B cell (primary cell): ENCODE measurements around the gene IGF2BP3. TPM values are rescaled to one million over a fixed set of nuclear protein-coding genes. Genes with fewer than 3 reads are reported as not detected.

Experiments
- ATAC-seq: fragments of 200-7000 bp; cut with Tn5 transposase; one replicate; pipeline ENCODE4 v1.10.0; 2021; ENCODE audit warnings: low read depth, mild to moderate bottlenecking, moderate number of reproducible peaks, moderate library complexity
- CTCF ChIA-PET: fragments of 350-600 bp; sonication (Branson Sonifier 250); formaldehyde crosslinking; loops from one replicate; lab custom pipeline; 2021; ENCODE audit warnings: antibody characterized with exemption, inconsistent platforms; lab: Charles Lee
- POLR2A ChIA-PET: fragments of 350-600 bp; sonication (Branson Sonifier 250); formaldehyde crosslinking; loops from one replicate; lab custom pipeline; 2021; ENCODE audit warnings: antibody characterized with exemption; lab: Charles Lee
- DNase-seq: peaks from one replicate; pipeline ENCODE4 v3.0.0; 2013
- H2AFZ ChIP-seq: 2 replicates; pipeline ENCODE4 v1.6.1; 2012; ENCODE audit warnings: mild to moderate bottlenecking, low read depth, low read length; ENCODE audit not compliant: insufficient read depth, poor library complexity, severe bottlenecking
- H3K27ac ChIP-seq, 2 donors: 1 replicate in 1 of 2; 2 replicates in 1 of 2; pipeline ENCODE4 v1.5.1; 2012 to 2013; ENCODE audit warnings: low read length in 2 of 2, mild to moderate bottlenecking in 2 of 2, moderate library complexity in 1 of 2
- H3K27me3 ChIP-seq, 4 experiments: fragments of 200-600 bp in 1 of 4; sonication (generic) in 1 of 4; replicated peaks in 1 of 4; 1 replicate in 2 of 4; 2 replicates in 2 of 4; pipeline versions ENCODE4 v1.6.1 to v1.7.0; 2013 to 2016; ENCODE audit warnings: low read length in 3 of 4, mild to moderate bottlenecking in 2 of 4, mixed read lengths in 1 of 4, moderate library complexity in 1 of 4; ENCODE audit not compliant: insufficient read depth in 4 of 4, control insufficient read depth in 3 of 4; ENCODE audit errors: control extremely low read depth in 1 of 4
- H3K36me3 ChIP-seq, 2 experiments: replicated peaks in 1 of 2; 1 replicate in 1 of 2; 2 replicates in 1 of 2; pipeline versions ENCODE4 v1.6.1 to v1.7.1; 2013; ENCODE audit warnings: low read length in 1 of 2; ENCODE audit not compliant: insufficient read depth in 2 of 2, control insufficient read depth in 1 of 2; ENCODE audit errors: control extremely low read depth in 1 of 2, extremely low read depth in 1 of 2
- H3K4me1 ChIP-seq, 2 donors: fragments of 200-600 bp in 1 of 2; sonication (generic) in 1 of 2; 1 replicate in 1 of 2; 2 replicates in 1 of 2; pipeline versions ENCODE4 v1.5.1 to v1.6.1; 2013 to 2017; ENCODE audit warnings: low read length in 2 of 2; ENCODE audit not compliant: control insufficient read depth in 2 of 2, insufficient read depth in 2 of 2
- H3K4me2 ChIP-seq: replicated peaks from 2 replicates; pipeline ENCODE3; 2012; ENCODE audit warnings: mild to moderate bottlenecking, low read depth, low read length; ENCODE audit not compliant: poor library complexity, severe bottlenecking
- H3K4me3 ChIP-seq, 5 experiments: fragments of 200-600 bp in 1 of 5; sonication (generic) in 1 of 5; 1 replicate in 3 of 5; 2 replicates in 2 of 5; pipeline versions ENCODE4 v1.5.1 to v1.7.0; 2011 to 2016; ENCODE audit warnings: low read length in 4 of 5, mild to moderate bottlenecking in 4 of 5, low read depth in 2 of 5, control low read depth in 1 of 5, moderate library complexity in 1 of 5; ENCODE audit not compliant: insufficient read depth in 1 of 5; ENCODE audit errors: control extremely low read depth in 1 of 5, extremely low read depth in 1 of 5
- H3K79me2 ChIP-seq: fragments of 200-600 bp; sonication (generic); one replicate; pipeline ENCODE4 v1.6.0; 2016; ENCODE audit warnings: low read length; ENCODE audit not compliant: control insufficient read depth, insufficient read depth
- H3K9ac ChIP-seq: fragments of 200-600 bp; sonication (generic); 2 replicates; pipeline ENCODE4 v1.6.1; 2017; ENCODE audit warnings: mild to moderate bottlenecking, low read length, moderate library complexity
- H3K9me3 ChIP-seq, 3 donors: one replicate each; pipeline versions ENCODE4 v1.6.1 to v1.7.1; 2013; ENCODE audit warnings: low read length in 2 of 3; ENCODE audit not compliant: control insufficient read depth in 2 of 3, insufficient read depth in 1 of 3; ENCODE audit errors: control extremely low read depth in 1 of 3
- H4K20me1 ChIP-seq: 2 replicates; pipeline ENCODE4 v1.6.0; 2012; ENCODE audit warnings: mild to moderate bottlenecking, low read length; ENCODE audit not compliant: insufficient read depth, control insufficient read depth, poor library complexity, severe bottlenecking
- H3K27ac Mint-ChIP-seq: one replicate; pipeline ENCODE4 v1.8.0; 2021; ENCODE audit warnings: mixed read lengths
- H3K27me3 Mint-ChIP-seq: one replicate; pipeline ENCODE4 v1.8.0; 2021; ENCODE audit warnings: mixed read lengths
- H3K4me1 Mint-ChIP-seq: one replicate; pipeline ENCODE4 v1.8.0; 2021; ENCODE audit warnings: mixed read lengths
- H3K4me3 Mint-ChIP-seq: one replicate; pipeline ENCODE4 v1.8.0; 2021; ENCODE audit warnings: mixed read lengths
- H3K9me3 Mint-ChIP-seq: one replicate; pipeline ENCODE4 v1.8.0; 2022; ENCODE audit warnings: mixed read lengths; ENCODE audit not compliant: insufficient read depth
- EZH2 ChIP-seq: IDR thresholded peaks from 2 replicates; pipeline ENCODE4 v1.6.1; 2012; ENCODE audit warnings: borderline replicate concordance, low read depth, mild to moderate bottlenecking, moderate library complexity, low read length; ENCODE audit not compliant: insufficient read depth, poor library complexity, severe bottlenecking
- WGBS: methylation state at CpG from one replicate; pipeline ENCODE4 v1.1.5; 2013; ENCODE audit warnings: missing lambda C conversion rate; ENCODE audit not compliant: insufficient coverage; 5-methylcytosine and 5-hydroxymethylcytosine counted together
- intact Hi-C: fragments of 100-400 bp; cut with micrococcal nuclease; formaldehyde crosslinking; loops from one replicate; pipeline ENCODE4 v1.10.0; 2022
- polyA plus RNA-seq: library from polyadenylated mRNA; depleted of rRNA; stranded (reverse); fragments of >200 nt; gene quantifications from 2 replicates; pipeline ENCODE4 v1.2.3, GENCODE V29; 2012
- total RNA-seq, 2 donors: library from RNA; stranded (reverse); fragments of 120-200 nt in 1 of 2; gene quantifications; 1 replicate in 1 of 2; 2 replicates in 1 of 2; pipeline versions ENCODE4 v1.2.3 to v1.2.4, GENCODE V29; 2013 to 2022
- TF ChIP-seq, protein P1 (sequence below): fragments of 200-600 bp; IDR thresholded peaks from one replicate; pipeline ENCODE4 v1.8.0; 2022; ENCODE audit warnings: antibody characterized with exemption, mild to moderate bottlenecking

IGF2BP3 gene
- total and polyA plus RNA-seq, 2 donors (not counting 1 experiment from before 2014, with no cell fraction given): 0.63 to 10.0 TPM

DNA sequence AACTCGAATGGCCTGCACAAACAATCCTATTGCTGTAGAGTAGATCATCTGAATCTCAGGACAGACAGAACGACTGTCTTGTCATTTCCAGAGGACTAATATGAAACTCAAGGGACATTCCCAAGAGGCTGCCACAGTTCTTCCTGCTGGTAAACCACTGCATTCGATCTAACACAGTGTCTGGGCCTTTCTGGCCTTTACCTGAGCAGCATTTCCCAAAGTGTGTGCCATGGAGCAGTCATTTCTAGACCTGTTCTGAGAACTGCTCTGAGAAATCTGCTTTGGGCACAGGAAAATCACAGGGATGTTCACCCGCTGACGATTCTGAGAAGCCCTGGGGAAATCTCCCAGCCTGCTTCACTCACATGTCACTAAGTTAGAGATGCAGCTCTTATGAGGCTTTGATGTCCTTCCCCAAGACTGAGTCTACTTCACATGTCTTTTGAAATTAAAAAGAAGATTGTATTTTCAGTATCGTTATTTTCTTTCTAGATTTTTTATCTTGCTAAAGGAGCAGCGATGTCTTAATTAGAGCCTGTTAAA, 205.3 kb downstream of the IGF2BP3 start:
- Histone ChIP-seq H3K27me3 (peaks cover 0 to under 1% (median 0%) of the 10 kb centered on the region in 4 experiments), H3K4me1 (peaks cover 0 to 2% of the 10 kb centered on the region in 2 donors), H2AFZ (no peak overlapping the region), H3K9me3 (no peaks in the 10 kb centered on the region), H3K4me3 (no peak overlapping the region), H3K36me3 (no peaks in the 10 kb centered on the region), H4K20me1 (no peaks in the 10 kb centered on the region), H3K79me2 (no peaks in the 10 kb centered on the region), H3K27ac (no peak overlapping the region), H3K4me2 (no peak overlapping the region), H3K9ac (no peak overlapping the region)
- ChIA-PET CTCF (interaction anchor here (6.5 kb wide), 1 partner anchor 8 kb away, joined by 52 read pairs; no protein-coding TSS in a partner anchor), POLR2A (no interaction called here)
- WGBS: 72% methylated on average over 5 of the region's 7 CpGs
- no peak overlapping the region for H3K27ac Mint-ChIP-seq
- H3K9me3 Mint-ChIP-seq: no peaks in the 10 kb centered on the region
- DNase-seq: no peak
- H3K4me3 Mint-ChIP-seq: no peak overlapping the region
- no peaks in the 10 kb centered on the region for H3K4me1 Mint-ChIP-seq
- H3K27me3 Mint-ChIP-seq: no peaks in the 10 kb centered on the region
- ATAC-seq: no peak
- intact Hi-C loops: loop anchor here (10.0 kb wide), 1 partner anchor 740 kb away; no protein-coding TSS in a partner anchor
- TF ChIP-seq EZH2: no peak
- TF ChIP-seq, protein P1, sequence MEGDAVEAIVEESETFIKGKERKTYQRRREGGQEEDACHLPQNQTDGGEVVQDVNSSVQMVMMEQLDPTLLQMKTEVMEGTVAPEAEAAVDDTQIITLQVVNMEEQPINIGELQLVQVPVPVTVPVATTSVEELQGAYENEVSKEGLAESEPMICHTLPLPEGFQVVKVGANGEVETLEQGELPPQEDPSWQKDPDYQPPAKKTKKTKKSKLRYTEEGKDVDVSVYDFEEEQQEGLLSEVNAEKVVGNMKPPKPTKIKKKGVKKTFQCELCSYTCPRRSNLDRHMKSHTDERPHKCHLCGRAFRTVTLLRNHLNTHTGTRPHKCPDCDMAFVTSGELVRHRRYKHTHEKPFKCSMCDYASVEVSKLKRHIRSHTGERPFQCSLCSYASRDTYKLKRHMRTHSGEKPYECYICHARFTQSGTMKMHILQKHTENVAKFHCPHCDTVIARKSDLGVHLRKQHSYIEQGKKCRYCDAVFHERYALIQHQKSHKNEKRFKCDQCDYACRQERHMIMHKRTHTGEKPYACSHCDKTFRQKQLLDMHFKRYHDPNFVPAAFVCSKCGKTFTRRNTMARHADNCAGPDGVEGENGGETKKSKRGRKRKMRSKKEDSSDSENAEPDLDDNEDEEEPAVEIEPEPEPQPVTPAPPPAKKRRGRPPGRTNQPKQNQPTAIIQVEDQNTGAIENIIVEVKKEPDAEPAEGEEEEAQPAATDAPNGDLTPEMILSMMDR: no peak

DNA sequence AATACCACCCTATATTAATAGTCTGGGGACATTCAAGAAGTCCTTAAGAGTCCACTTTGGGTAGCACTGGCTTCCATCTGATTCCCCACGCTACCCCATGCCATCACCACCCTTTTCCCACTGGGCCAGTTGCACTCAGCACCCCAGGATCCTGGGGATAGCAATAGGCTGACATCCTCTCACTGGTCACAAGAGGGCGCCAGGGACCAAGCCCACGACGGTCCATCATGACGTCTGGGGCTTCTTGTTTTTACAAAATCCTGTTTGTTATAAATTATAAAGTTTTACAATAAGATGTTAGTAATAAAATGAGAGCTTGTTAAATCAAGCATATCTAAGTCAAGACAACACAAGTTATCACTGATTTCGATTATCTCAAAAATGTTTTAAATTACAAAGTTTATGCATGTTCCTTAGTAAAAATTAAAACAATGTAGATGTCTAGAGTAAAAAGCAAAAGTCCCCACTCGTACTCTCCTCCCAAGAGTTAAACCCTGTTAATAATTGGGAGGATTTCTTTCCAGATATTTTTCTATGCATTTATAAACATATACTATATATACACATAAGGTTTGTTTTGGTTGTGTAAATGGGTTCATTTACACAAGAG, 208.3 kb downstream of the IGF2BP3 start:
- Histone ChIP-seq H3K4me1 (peaks cover 0 to 2% of the 10 kb centered on the region in 2 donors), H3K4me3 (no peak overlapping the region), H3K36me3 (no peaks in the 10 kb centered on the region), H3K27me3 (peaks cover 0 to 3% (median 0%) of the 10 kb centered on the region in 4 experiments), H3K79me2 (no peaks in the 10 kb centered on the region), H3K9ac (no peak overlapping the region), H4K20me1 (no peaks in the 10 kb centered on the region), H3K4me2 (peak overlapping the region; percentile 25), H3K9me3 (no peaks in the 10 kb centered on the region), H3K27ac (no peak overlapping the region), H2AFZ (no peak overlapping the region)
- WGBS: 0% methylated on average over 1 of the region's 7 CpGs
- no peak for TF ChIP-seq EZH2
- TF ChIP-seq, protein P1: peak; percentile 85
- ChIA-PET POLR2A (no interaction called here), CTCF (interaction anchor here (0.7 to 6.5 kb wide), 5 partner anchors 8 to 452 kb away, joined by 3 to 52 read pairs (median 4); no protein-coding TSS in a partner anchor)
- Mint-ChIP-seq H3K27ac (no peak overlapping the region), H3K27me3 (peaks cover 11% of the 10 kb centered on the region), H3K4me3 (no peak overlapping the region), H3K4me1 (no peaks in the 10 kb centered on the region), H3K9me3 (no peaks in the 10 kb centered on the region)
- intact Hi-C loops: loop anchor here (1.0 to 10.0 kb wide), 2 partner anchors 450 to 737 kb away; no protein-coding TSS in a partner anchor
- DNase-seq (peak; percentile 64), ATAC-seq (peak; percentile 76)
